ENCODE measurements around the gene ERMAP. TPM values are rescaled to one million over a fixed set of nuclear protein-coding genes. Genes with fewer than 3 reads are reported as not detected.

Gene ERMAP
- total and polyA plus RNA-seq, 2 of the 8 experiments (the other 6 are each of a cell fraction or from before 2014, with no cell fraction given): 2.5 to 3.9 TPM

- no peak for TF ChIP-seq POLR2AphosphoS5 (IDR thresholded peaks at IDR 0.05; ENCODE audit: low read depth, low read length)
- TF ChIP-seq RXRA (IDR thresholded peaks at IDR 0.05; ENCODE audit: insufficient read depth, low read depth, low read length): no peak
- no peak for TF ChIP-seq KDM1A (IDR thresholded peaks at IDR 0.05; ENCODE audit: borderline replicate concordance, low read length)
- TF ChIP-seq BCL11A (IDR thresholded peaks at IDR 0.05; ENCODE audit: low read depth in 2 of 2, low read length in 2 of 2): no peak
- TF ChIP-seq SIRT6 (IDR thresholded peaks at IDR 0.05; ENCODE audit: low read length): no peak
- H3K9me3 ChIP-seq (ENCODE audit: insufficient read depth in 2 of 2, low read depth in 1 of 2, low read length in 1 of 2): peaks cover 0 to 8% of the 10 kb centered on the region in 2 experiments; a peak in 2 of 4 replicates
- peaks cover 2 to 9% (median 5%) of the 10 kb centered on the region in 4 experiments; a peak in 6 of 7 replicates for H3K4me1 ChIP-seq (replicated peaks in 1 of 4; ENCODE audit: control insufficient read depth in 3 of 4, insufficient read depth in 4 of 4, low read length in 3 of 4)
- FAIRE-seq: no peak
- H3K27me3 ChIP-seq (replicated peaks in 1 of 4; ENCODE audit: control insufficient read depth in 3 of 4, extremely low read depth in 1 of 4, insufficient read depth in 3 of 4, low read length in 3 of 4): no peaks in the 10 kb centered on the region
- H3K18ac ChIP-seq (ENCODE audit: extremely low read depth, low read length): no peak overlapping the region
- H2BK15ac ChIP-seq (ENCODE audit: low read length): no peak overlapping the region
- no peak overlapping the region for H3K56ac ChIP-seq (replicated peaks; ENCODE audit: insufficient read length, low read depth, low read length)
- H3K9ac ChIP-seq (replicated peaks in 1 of 4; ENCODE audit: extremely low read depth in 1 of 4, low read depth in 3 of 4, low read length in 3 of 4): no peak overlapping the region
- no peak overlapping the region for H2BK5ac ChIP-seq (ENCODE audit: low read depth, low read length)
- ChIA-PET CTCF (ENCODE audit: partially characterized antibody) (interaction anchor here (1.0 kb wide), 2 partner anchors 14 to 60 kb away, joined by 3 read pairs; no protein-coding TSS in a partner anchor), POLR2A (ENCODE audit: partially characterized antibody) (interaction anchor here (1.1 to 1.6 kb wide), 2 partner anchors 21 to 700 kb away, joined by 3 read pairs; no protein-coding TSS in a partner anchor)
- peaks cover 11 to 18% of the 10 kb centered on the region in 2 experiments; a peak in 3 of 4 replicates for H3K79me2 ChIP-seq (ENCODE audit: control insufficient read depth in 1 of 2, insufficient read depth in 2 of 2, low read length in 2 of 2)
- no peak for DNase-seq (ENCODE audit: low read depth in 1 of 2, low spot score in 2 of 2)
- no peak overlapping the region for H2AFZ ChIP-seq (ENCODE audit: low read length)
- no peak overlapping the region for H3K27ac ChIP-seq (ENCODE audit: low read depth, low read length)
- no peak overlapping the region for H4K91ac ChIP-seq (replicated peaks; ENCODE audit: insufficient read length, low read length)
- no peak overlapping the region for H2BK120ac ChIP-seq (replicated peaks; ENCODE audit: low read depth, low read length)
- no peak overlapping the region for H3K4me3 ChIP-seq (ENCODE audit: extremely low read depth in 1 of 4, insufficient read depth in 2 of 4, low read depth in 3 of 4, low read length in 4 of 4)
- no peak overlapping the region for H4K5ac ChIP-seq (ENCODE audit: insufficient read length, low read depth, low read length)
- H3K14ac ChIP-seq (ENCODE audit: insufficient read length): no peak overlapping the region
- H3K4me2 ChIP-seq (ENCODE audit: insufficient read depth in 1 of 2, low read depth in 2 of 2, low read length in 2 of 2): no peak overlapping the region
- no peak overlapping the region for H2BK12ac ChIP-seq (ENCODE audit: low read depth, low read length)
- peaks cover 9% of the 10 kb centered on the region for H3K79me1 ChIP-seq (ENCODE audit: low read depth, low read length)
- H2BK20ac ChIP-seq (ENCODE audit: low read length): no peak overlapping the region
- no peak overlapping the region for H2AK5ac ChIP-seq (ENCODE audit: low read depth, low read length)
- no peak overlapping the region for H3K4ac ChIP-seq (replicated peaks; ENCODE audit: insufficient read length, low read depth, low read length)
- peaks cover 10 to 37% (median 24%) of the 10 kb centered on the region in 4 experiments; a peak in 6 of 8 replicates for H3K36me3 ChIP-seq (ENCODE audit: control insufficient read depth in 2 of 4, insufficient read depth in 4 of 4, low read length in 3 of 4)
- H3K23me2 ChIP-seq (ENCODE audit: low read depth, low read length): peaks cover 7% of the 10 kb centered on the region
- H3K23ac ChIP-seq (ENCODE audit: insufficient read length): no peak overlapping the region
- no peak overlapping the region for H4K8ac ChIP-seq (ENCODE audit: extremely low read depth, insufficient read depth, low read length)
- WGBS, 2 experiments (ENCODE audit: extremely low coverage in 1 of 2, insufficient coverage in 1 of 2, insufficient read length in 1 of 2, insufficient replicate concordance in 2 of 2, low coverage in 1 of 2, low lambda C conversion rate in 2 of 2, missing lambda C conversion rate in 1 of 2): 97% methylated on average over 2 of the region's 2 CpGs; no CpG with 5 or more reads in 1 of the 2 experiments
- H4K20me1 ChIP-seq (replicated peaks in 1 of 2; ENCODE audit: control insufficient read depth in 1 of 2, insufficient read depth in 2 of 2, low read length in 2 of 2): peaks cover 0 to 9% of the 10 kb centered on the region in 2 experiments
Measured at GRCh38 chr1:42851960-42852607, 35.2 kb downstream of the ERMAP start.

Measured in H1 (cell line).